GM10847 (cell line): ENCODE data around the gene CYP4Z1.

Experiments
- POLR2A ChIP-seq: IDR thresholded peaks from 2 replicates; pipeline ENCODE4 v1.6.1; 2011; ENCODE audit not compliant: insufficient read length; ENCODE audit errors: extremely low read depth

CYP4Z1 gene

GRCh38 chr1:47147047-47147785 is 80.2 kb downstream of the CYP4Z1 start:
- TF ChIP-seq POLR2A = no peak

- no peak for TF ChIP-seq POLR2A
Observed at GRCh38 chr1:47160716-47161115, 93.7 kb downstream of the CYP4Z1 start.

GRCh38 chr1:47161298-47162040 is 94.4 kb downstream of the CYP4Z1 start:
- TF ChIP-seq POLR2A = no peak

- TF ChIP-seq POLR2A = no peak
Observed at GRCh38 chr1:47164552-47164951, 97.5 kb downstream of the CYP4Z1 start.
